GM23248 (cell line): ENCODE data around the gene LIPT2.

ENCODE experiments used
- EZH2 ChIP-seq: fragments of 200-600 bp; sonication (generic); IDR thresholded peaks from 2 replicates; pipeline ENCODE4 v1.6.1; 2018; ENCODE audit warnings: antibody characterized with exemption, mild to moderate bottlenecking; ENCODE audit not compliant: insufficient read depth, poor library complexity, severe bottlenecking
- EZH2phosphoT487 ChIP-seq: fragments of 200-600 bp; sonication (generic); IDR thresholded peaks from 2 replicates; pipeline ENCODE4 v1.6.1; 2018; ENCODE audit warnings: antibody characterized with exemption, moderate library complexity, mild to moderate bottlenecking, low read depth; ENCODE audit not compliant: insufficient read depth

GRCh38 chr11:74541466-74541865, 47.9 kb upstream of the LIPT2 start:
- TF ChIP-seq EZH2phosphoT487 (no peak), EZH2 (no peak)
